Mesenchymal stem cell (in vitro differentiated cells and primary cell): ENCODE data around the gene IL4.

ENCODE experiments used
- DNase-seq: peaks from one replicate; pipeline ENCODE4 v3.0.0-alpha.2; 2013
- H2AFZ ChIP-seq: one replicate; pipeline ENCODE4 v1.6.1; 2013; ENCODE audit warnings: low read depth, mild to moderate bottlenecking, control low read depth, inconsistent platforms, low read length, moderate library complexity
- H2AK5ac ChIP-seq: 2 replicates; pipeline ENCODE4 v1.6.1; 2013; ENCODE audit warnings: low read length, moderate library complexity, mild to moderate bottlenecking, inconsistent platforms; ENCODE audit not compliant: severe bottlenecking
- H2BK120ac ChIP-seq: one replicate; pipeline ENCODE4 v1.6.1; 2013; ENCODE audit warnings: low read depth, mild to moderate bottlenecking, inconsistent platforms, low read length, moderate library complexity
- H2BK12ac ChIP-seq, 2 experiments: one replicate each; pipeline ENCODE4 v1.6.1; 2013; ENCODE audit warnings: inconsistent platforms in 2 of 2, low read length in 2 of 2, mild to moderate bottlenecking in 2 of 2, moderate library complexity in 2 of 2, control low read depth in 1 of 2
- H2BK15ac ChIP-seq: one replicate; pipeline ENCODE4 v1.6.1; 2013; ENCODE audit warnings: mild to moderate bottlenecking, low read depth, inconsistent platforms; ENCODE audit not compliant: poor library complexity, severe bottlenecking
- H2BK5ac ChIP-seq: 2 replicates; pipeline ENCODE4 v1.6.1; 2013; ENCODE audit warnings: low read depth, mild to moderate bottlenecking, low read length, control low read depth, inconsistent platforms; ENCODE audit not compliant: poor library complexity, severe bottlenecking
- H3K14ac ChIP-seq, 2 experiments: one replicate each; pipeline ENCODE4 v1.6.1; 2013; ENCODE audit warnings: inconsistent platforms in 2 of 2, low read length in 2 of 2, control low read depth in 1 of 2, mild to moderate bottlenecking in 1 of 2, moderate library complexity in 1 of 2
- H3K18ac ChIP-seq, 2 experiments: one replicate each; pipeline ENCODE4 v1.6.1; 2013; ENCODE audit warnings: inconsistent platforms in 2 of 2, low read length in 2 of 2, control low read depth in 1 of 2, low read depth in 1 of 2, mild to moderate bottlenecking in 1 of 2
- H3K23ac ChIP-seq, 2 experiments: one replicate each; pipeline ENCODE4 v1.6.1; 2013; ENCODE audit warnings: inconsistent platforms in 2 of 2, low read length in 2 of 2, mild to moderate bottlenecking in 2 of 2, moderate library complexity in 2 of 2, control low read depth in 1 of 2
- H3K27ac ChIP-seq: 2 replicates; pipeline ENCODE4 v1.5.1; 2013; ENCODE audit warnings: mild to moderate bottlenecking, moderate library complexity, low read length, control low read depth, inconsistent platforms; ENCODE audit not compliant: poor library complexity, severe bottlenecking
- H3K27me3 ChIP-seq, 2 experiments: 2 replicates each; pipeline versions ENCODE4 v1.6.1 to v1.7.0; 2013; ENCODE audit warnings: low read length in 2 of 2, mild to moderate bottlenecking in 2 of 2, moderate library complexity in 2 of 2, control low read depth in 1 of 2, inconsistent platforms in 1 of 2; ENCODE audit not compliant: control insufficient read depth in 1 of 2, insufficient read depth in 1 of 2
- H3K36me3 ChIP-seq, 2 experiments: 2 replicates each; pipeline versions ENCODE4 v1.6.1 to v1.7.0; 2013; ENCODE audit warnings: low read length in 2 of 2, control low read depth in 1 of 2, inconsistent platforms in 1 of 2, low read depth in 1 of 2, mild to moderate bottlenecking in 1 of 2; ENCODE audit not compliant: insufficient read depth in 2 of 2, control insufficient read depth in 1 of 2
- H3K4ac ChIP-seq, 2 experiments: one replicate each; pipeline ENCODE4 v1.6.1; 2013; ENCODE audit warnings: inconsistent platforms in 2 of 2, low read length in 2 of 2, mild to moderate bottlenecking in 2 of 2, moderate library complexity in 2 of 2, control low read depth in 1 of 2, low read depth in 1 of 2
- H3K4me1 ChIP-seq: 2 replicates; pipeline ENCODE4 v1.6.1; 2013; ENCODE audit warnings: low read depth, low read length, control low read depth; ENCODE audit not compliant: control insufficient read depth, insufficient read depth
- H3K4me2 ChIP-seq: 2 replicates; pipeline ENCODE4 v1.6.1; 2013; ENCODE audit warnings: low read length, mild to moderate bottlenecking, inconsistent platforms; ENCODE audit not compliant: poor library complexity, severe bottlenecking
- H3K4me3 ChIP-seq, 2 experiments: 2 replicates each; pipeline versions ENCODE4 v1.5.1 to v1.7.0; 2013; ENCODE audit warnings: low read length in 2 of 2, mild to moderate bottlenecking in 2 of 2, control low read depth in 1 of 2, low read depth in 1 of 2; ENCODE audit not compliant: insufficient read depth in 1 of 2
- H3K79me1 ChIP-seq: replicated peaks from 2 replicates; pipeline ENCODE4 v1.6.1; 2013; ENCODE audit warnings: mild to moderate bottlenecking, control low read depth, low read length, inconsistent platforms; ENCODE audit not compliant: poor library complexity, severe bottlenecking
- H3K9ac ChIP-seq: 2 replicates; pipeline ENCODE4 v1.7.0; 2013; ENCODE audit warnings: mild to moderate bottlenecking, low read length, moderate library complexity
- H3K9me3 ChIP-seq: 2 replicates; pipeline ENCODE4 v1.7.0; 2013; ENCODE audit warnings: mild to moderate bottlenecking, low read length; ENCODE audit not compliant: control insufficient read depth
- H4K8ac ChIP-seq: one replicate; pipeline ENCODE4 v1.6.1; 2013; ENCODE audit warnings: inconsistent platforms, mild to moderate bottlenecking, low read length, moderate library complexity
- H4K91ac ChIP-seq: one replicate; pipeline ENCODE4 v1.6.1; 2013; ENCODE audit warnings: mild to moderate bottlenecking, low read length, inconsistent platforms
- WGBS: methylation state at CpG from one replicate; pipeline ENCODE4 v1.1.7; 2013; ENCODE audit warnings: mixed read lengths; 5-methylcytosine and 5-hydroxymethylcytosine counted together

The IL4 gene

GRCh38 chr5:132668706-132669454, 4.9 kb upstream of the IL4 start:
- H3K27ac ChIP-seq = no peak overlapping the region
- DNase-seq = no peak
- H3K14ac ChIP-seq = no peak overlapping the region
- H3K9ac ChIP-seq = no peak overlapping the region
- no peak overlapping the region for H3K18ac ChIP-seq
- H2AK5ac ChIP-seq = no peak overlapping the region
- H2AFZ ChIP-seq = no peak overlapping the region
- H2BK12ac ChIP-seq = no peak overlapping the region
- peaks cover 10 to 11% of the 10 kb centered on the region in 2 experiments for H3K27me3 ChIP-seq
- WGBS = 87% methylated on average over 14 of the region's 14 CpGs
- H3K4ac ChIP-seq = no peak overlapping the region
- H4K91ac ChIP-seq = no peak overlapping the region
- H3K79me1 ChIP-seq = no peaks in the 10 kb centered on the region
- no peaks in the 10 kb centered on the region for H3K36me3 ChIP-seq
- no peak overlapping the region for H3K4me3 ChIP-seq
- no peak overlapping the region for H3K23ac ChIP-seq
- H2BK120ac ChIP-seq = no peak overlapping the region
- no peak overlapping the region for H3K4me2 ChIP-seq
- H3K4me1 ChIP-seq = peaks cover under 1% of the 10 kb centered on the region
- H2BK5ac ChIP-seq = no peak overlapping the region
- no peak overlapping the region for H4K8ac ChIP-seq
- no peaks in the 10 kb centered on the region for H3K9me3 ChIP-seq
- no peak overlapping the region for H2BK15ac ChIP-seq

GRCh38 chr5:132669455-132669820, 4.4 kb upstream of the IL4 start:
- H2BK120ac ChIP-seq = no peak overlapping the region
- no peak overlapping the region for H2AK5ac ChIP-seq
- H3K27ac ChIP-seq = no peak overlapping the region
- no peaks in the 10 kb centered on the region for H3K36me3 ChIP-seq
- no peak for DNase-seq
- H3K14ac ChIP-seq = no peak overlapping the region
- H2BK15ac ChIP-seq = no peak overlapping the region
- H3K23ac ChIP-seq = no peak overlapping the region
- WGBS = 85% methylated on average over 7 of the region's 7 CpGs
- no peak overlapping the region for H3K4me3 ChIP-seq
- no peak overlapping the region for H2BK12ac ChIP-seq
- no peak overlapping the region for H2AFZ ChIP-seq
- H4K8ac ChIP-seq = no peak overlapping the region
- no peak overlapping the region for H4K91ac ChIP-seq
- H3K9ac ChIP-seq = no peak overlapping the region
- H3K27me3 ChIP-seq = peaks cover 10% of the 10 kb centered on the region in 2 experiments
- peaks cover 6% of the 10 kb centered on the region for H3K4me1 ChIP-seq
- H3K9me3 ChIP-seq = no peaks in the 10 kb centered on the region
- H3K4me2 ChIP-seq = no peak overlapping the region
- H3K4ac ChIP-seq = no peak overlapping the region
- H3K79me1 ChIP-seq = no peaks in the 10 kb centered on the region
- H2BK5ac ChIP-seq = no peak overlapping the region
- H3K18ac ChIP-seq = no peak overlapping the region

- H3K18ac ChIP-seq = no peak overlapping the region
- H2BK15ac ChIP-seq = no peak overlapping the region
- peaks cover 10% of the 10 kb centered on the region for H3K4me1 ChIP-seq
- H3K23ac ChIP-seq = no peak overlapping the region
- H3K79me1 ChIP-seq = no peaks in the 10 kb centered on the region
- no peak overlapping the region for H2BK5ac ChIP-seq
- no peak for DNase-seq
- H2BK12ac ChIP-seq = no peak overlapping the region
- H3K4ac ChIP-seq = no peak overlapping the region
- H3K27ac ChIP-seq = no peak overlapping the region
- 87% methylated on average over 16 of the region's 16 CpGs for WGBS
- H4K91ac ChIP-seq = no peak overlapping the region
- no peaks in the 10 kb centered on the region for H3K9me3 ChIP-seq
- H3K4me3 ChIP-seq = no peak overlapping the region
- H3K9ac ChIP-seq = no peak overlapping the region
- no peak overlapping the region for H2AK5ac ChIP-seq
- H2BK120ac ChIP-seq = no peak overlapping the region
- H2AFZ ChIP-seq = no peak overlapping the region
- peaks cover 10% of the 10 kb centered on the region in 2 experiments for H3K27me3 ChIP-seq
- H3K14ac ChIP-seq = no peak overlapping the region
- H4K8ac ChIP-seq = no peak overlapping the region
- no peak overlapping the region for H3K4me2 ChIP-seq
- H3K36me3 ChIP-seq = no peaks in the 10 kb centered on the region
These were observed 3.6 kb upstream of the IL4 start for GRCh38 chr5:132669966-132670882.

- Histone ChIP-seq H3K27ac (no peak overlapping the region), H2BK5ac (no peak overlapping the region), H2AK5ac (no peak overlapping the region), H3K79me1 (no peaks in the 10 kb centered on the region), H3K4me1 (peaks cover 10% of the 10 kb centered on the region), H3K9me3 (no peaks in the 10 kb centered on the region), H3K4me3 (no peak overlapping the region), H3K18ac (no peak overlapping the region), H4K91ac (no peak overlapping the region), H3K36me3 (no peaks in the 10 kb centered on the region), H2BK15ac (no peak overlapping the region), H3K23ac (no peak overlapping the region), H3K9ac (no peak overlapping the region), H4K8ac (no peak overlapping the region), H2BK12ac (no peak overlapping the region), H3K4ac (no peak overlapping the region), H2AFZ (no peak overlapping the region), H2BK120ac (no peak overlapping the region), H3K27me3 (peaks cover 10% of the 10 kb centered on the region in 2 experiments), H3K4me2 (no peak overlapping the region), H3K14ac (no peak overlapping the region)
- DNase-seq = no peak
- WGBS = 100% methylated on average over 3 of the region's 3 CpGs
These were observed 2.8 kb upstream of the IL4 start for GRCh38 chr5:132671000-132671399.
